ENCODE measurements around the gene LDHAL6A. TPM values are rescaled to one million over a fixed set of nuclear protein-coding genes. Genes with fewer than 3 reads are reported as not detected.

LDHAL6A gene
- total RNA-seq, 4 donors from 2014 or later, result not detected

DNA sequence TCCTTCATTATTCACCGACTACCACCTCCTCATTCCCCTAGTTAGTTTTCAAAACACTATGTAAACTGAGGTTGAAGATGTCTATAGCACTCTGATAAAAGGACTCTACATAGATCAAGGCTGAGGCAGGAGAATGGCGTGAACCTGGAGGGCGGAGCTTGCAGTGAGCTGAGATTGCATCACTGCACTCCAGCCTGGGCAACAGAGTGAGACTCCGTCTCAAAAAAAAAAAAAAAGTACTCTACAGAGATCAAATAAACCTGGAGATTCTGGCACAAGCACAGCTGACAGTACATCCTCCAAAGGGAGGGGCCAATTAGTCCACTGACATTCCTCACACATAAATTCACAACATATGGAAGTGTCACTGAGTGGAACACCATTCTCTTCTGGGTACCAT lies 40.0 kb downstream of the LDHAL6A start:
- ATAC-seq (ENCODE audit: low FRiP score) (no peak), DNase-seq (ENCODE audit: low spot score) (no peak)
- TF ChIP-seq, protein P1, sequence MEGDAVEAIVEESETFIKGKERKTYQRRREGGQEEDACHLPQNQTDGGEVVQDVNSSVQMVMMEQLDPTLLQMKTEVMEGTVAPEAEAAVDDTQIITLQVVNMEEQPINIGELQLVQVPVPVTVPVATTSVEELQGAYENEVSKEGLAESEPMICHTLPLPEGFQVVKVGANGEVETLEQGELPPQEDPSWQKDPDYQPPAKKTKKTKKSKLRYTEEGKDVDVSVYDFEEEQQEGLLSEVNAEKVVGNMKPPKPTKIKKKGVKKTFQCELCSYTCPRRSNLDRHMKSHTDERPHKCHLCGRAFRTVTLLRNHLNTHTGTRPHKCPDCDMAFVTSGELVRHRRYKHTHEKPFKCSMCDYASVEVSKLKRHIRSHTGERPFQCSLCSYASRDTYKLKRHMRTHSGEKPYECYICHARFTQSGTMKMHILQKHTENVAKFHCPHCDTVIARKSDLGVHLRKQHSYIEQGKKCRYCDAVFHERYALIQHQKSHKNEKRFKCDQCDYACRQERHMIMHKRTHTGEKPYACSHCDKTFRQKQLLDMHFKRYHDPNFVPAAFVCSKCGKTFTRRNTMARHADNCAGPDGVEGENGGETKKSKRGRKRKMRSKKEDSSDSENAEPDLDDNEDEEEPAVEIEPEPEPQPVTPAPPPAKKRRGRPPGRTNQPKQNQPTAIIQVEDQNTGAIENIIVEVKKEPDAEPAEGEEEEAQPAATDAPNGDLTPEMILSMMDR (IDR thresholded peaks at IDR 0.05), result no peak

DNA sequence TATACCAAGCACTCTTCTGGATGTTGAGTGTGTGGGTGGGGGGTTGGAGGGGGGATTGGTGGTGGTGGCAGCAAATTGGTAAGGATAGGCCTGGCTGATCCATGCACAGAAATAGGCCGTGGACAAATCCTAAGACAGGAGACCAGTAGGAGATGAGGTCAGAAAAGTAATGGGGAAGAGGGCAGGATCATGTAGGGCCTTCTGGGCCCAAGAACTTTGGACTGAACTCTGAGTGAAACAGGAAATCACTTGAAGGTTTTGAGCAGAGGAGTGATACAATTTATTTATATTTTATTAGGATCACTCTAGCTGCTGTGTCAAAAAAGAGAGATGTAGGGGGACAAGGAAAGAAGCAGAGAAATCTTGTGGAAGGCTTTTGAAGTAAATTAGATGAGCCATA lies 42.4 kb downstream of the LDHAL6A start:
- ATAC-seq (ENCODE audit: low FRiP score) (no peak), DNase-seq (ENCODE audit: low spot score) (no peak)
- TF ChIP-seq, protein P1 (IDR thresholded peaks at IDR 0.05), result no peak

DNA sequence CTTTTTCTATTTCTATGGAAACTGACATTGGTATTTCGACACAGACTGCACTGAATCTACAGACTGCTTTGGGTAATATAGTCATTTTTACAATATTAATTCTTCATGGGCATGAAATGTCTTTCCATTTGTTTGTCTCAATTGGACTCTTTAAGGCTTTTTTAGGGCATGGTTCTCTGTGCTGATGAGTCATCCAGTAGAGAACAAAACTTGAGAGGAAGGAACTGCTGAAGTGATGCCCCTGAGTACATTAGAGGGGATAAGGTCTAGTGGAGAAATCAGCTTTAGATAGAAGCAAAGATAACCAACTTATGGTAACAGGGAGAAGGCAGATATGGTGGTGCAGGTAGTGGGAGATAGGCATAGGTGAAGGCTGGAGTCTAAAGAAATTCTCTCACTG lies 46.0 kb downstream of the LDHAL6A start:
- TF ChIP-seq, protein P1 (IDR thresholded peaks at IDR 0.05), result no peak
- DNase-seq (ENCODE audit: low spot score) (no peak), ATAC-seq (ENCODE audit: low FRiP score) (no peak)

DNA sequence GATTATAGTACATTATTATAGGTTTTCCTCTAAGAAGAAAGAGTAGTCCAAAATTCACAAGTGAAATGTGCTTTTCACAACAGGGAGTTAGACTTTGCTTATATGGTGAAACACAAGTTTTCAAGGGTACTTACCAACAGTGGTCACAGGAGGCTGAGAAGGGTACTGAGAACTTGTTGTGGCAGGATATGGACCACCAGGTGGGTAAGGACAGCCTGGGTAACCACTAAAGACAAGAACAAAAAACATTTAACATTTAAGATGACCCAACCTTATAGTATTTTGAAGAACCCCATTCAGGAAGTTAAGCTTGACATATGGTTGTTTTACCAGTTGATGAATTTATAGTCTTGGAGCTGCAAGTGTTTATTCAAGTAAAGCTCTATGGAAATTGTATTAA lies 46.7 kb downstream of the LDHAL6A start:
- ATAC-seq (ENCODE audit: low FRiP score) (no peak), DNase-seq (ENCODE audit: low spot score) (no peak)
- TF ChIP-seq, protein P1 (IDR thresholded peaks at IDR 0.05), result no peak

DNA sequence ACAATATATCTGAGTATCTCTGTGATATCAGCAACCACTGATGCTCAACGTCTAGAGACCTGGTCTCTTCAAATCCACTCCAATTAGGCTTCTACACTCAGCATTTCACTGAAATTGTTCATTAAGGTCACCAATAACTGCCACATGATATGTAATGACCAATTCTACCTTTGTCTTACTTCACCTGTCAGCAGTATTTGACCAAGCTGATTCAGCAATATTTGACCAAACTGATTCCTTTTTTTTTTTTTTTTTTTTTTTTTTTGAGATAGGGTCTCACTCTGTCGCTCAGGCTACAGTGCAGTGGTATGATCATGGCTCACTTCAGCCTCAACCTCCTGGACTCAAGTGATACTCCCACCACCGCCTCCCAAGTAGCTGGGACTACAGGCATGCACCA lies 65.5 kb downstream of the LDHAL6A start:
- ATAC-seq (ENCODE audit: low FRiP score) (no peak), DNase-seq (ENCODE audit: low spot score) (no peak)
- TF ChIP-seq, protein P1 (IDR thresholded peaks at IDR 0.05), result no peak

DNA sequence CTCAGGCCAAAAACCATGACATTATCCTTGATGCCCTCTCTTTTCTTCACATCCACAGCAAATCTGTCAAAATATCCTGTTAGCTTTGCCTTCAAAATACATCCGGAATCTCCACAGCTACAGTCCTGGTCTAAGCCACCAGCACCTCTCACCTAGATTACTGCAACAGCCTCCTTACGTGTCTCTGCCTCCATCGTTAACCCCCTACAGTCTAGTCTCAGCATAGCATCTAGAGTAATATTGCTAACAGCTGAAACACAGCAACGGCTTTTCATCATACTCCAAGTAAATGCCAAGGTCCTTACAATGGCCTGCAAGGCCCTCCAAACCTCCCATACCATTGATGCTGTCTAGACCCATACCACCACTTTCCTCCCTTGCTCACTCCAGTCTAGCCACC lies 66.7 kb downstream of the LDHAL6A start:
- no peak for ATAC-seq (ENCODE audit: low FRiP score)
- DNase-seq (ENCODE audit: low spot score), result no peak
- TF ChIP-seq, protein P1 (IDR thresholded peaks at IDR 0.05), result no peak

DNA sequence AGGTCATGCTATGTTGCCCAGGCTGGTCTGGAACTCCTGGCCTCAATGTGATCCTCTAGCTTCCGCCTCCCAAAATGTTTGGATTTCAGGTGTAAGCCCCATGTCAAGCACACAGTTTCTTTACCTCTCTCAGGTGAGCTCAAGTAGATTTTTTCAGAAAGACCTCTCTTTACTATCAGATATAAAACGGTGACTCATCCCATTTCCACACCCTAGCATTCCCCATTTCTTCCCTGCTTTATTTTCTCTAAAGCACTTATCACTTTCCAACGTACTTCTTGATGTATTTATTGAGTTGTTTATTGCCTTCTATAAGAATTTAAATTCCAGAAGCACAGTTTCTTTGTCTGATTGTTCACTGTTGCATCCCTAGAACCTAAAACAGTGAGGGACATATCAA lies 67.4 kb downstream of the LDHAL6A start:
- no peak for ATAC-seq (ENCODE audit: low FRiP score)
- no peak for DNase-seq (ENCODE audit: low spot score)
- TF ChIP-seq, protein P1 (IDR thresholded peaks at IDR 0.05), result no peak

Measured in omental fat pad (tissue), 4 donors.